22Rv1 (cell line): ENCODE measurements around the gene PARD3B.

Source experiments
- CTCF ChIP-seq: fragments of 450-650 bp; IDR thresholded peaks from 2 replicates; pipeline ENCODE4 v1.5.1; 2017; ENCODE audit warnings: mild to moderate bottlenecking
- ZFX ChIP-seq: fragments of 450-650 bp; IDR thresholded peaks from 2 replicates; pipeline ENCODE4 v1.6.1; 2017; ENCODE audit warnings: antibody characterized with exemption, borderline replicate concordance

GRCh38 chr2:205188239-205189138 is 643.2 kb downstream of the PARD3B start:
- TF ChIP-seq ZFX = no peak
- no peak for TF ChIP-seq CTCF
